ENCODE results near the gene SGSM2.

- TF ChIP-seq CTCF (IDR thresholded peaks at IDR 0.05) (no peak), EZH2 (IDR thresholded peaks at IDR 0.05; ENCODE audit: borderline replicate concordance, insufficient read depth, low read depth, low read length, poor library complexity, severe bottlenecking) (no peak)
These were observed 968 bp upstream of the SGSM2 start, which contains the start of gene TSR1 for GRCh38 chr17:2336215-2336851.
